H1 (cell line): Measurements from ENCODE around the gene PRRC2C.
"Not testable (repeated sequence)": the region's sequence is repeated elsewhere in the genome, so short reads cannot be mapped to it uniquely, and the experiment has no call there.

Source experiments
- CTCF ChIP-seq, 3 experiments: IDR thresholded peaks; 1 replicate in 2 of 3; 2 replicates in 1 of 3; pipeline versions ENCODE4 v1.5.1 to v1.6.1; 2011; ENCODE audit warnings: low read length in 3 of 3, mild to moderate bottlenecking in 3 of 3, inconsistent platforms in 2 of 3, low read depth in 1 of 3, moderate library complexity in 1 of 3; ENCODE audit not compliant: insufficient read depth in 1 of 3; ENCODE audit errors: control extremely low read depth in 1 of 3
- EP300 ChIP-seq, 2 experiments: IDR thresholded peaks; 1 replicate in 1 of 2; 2 replicates in 1 of 2; pipeline ENCODE4 v1.6.1; 2011 to 2012; ENCODE audit warnings: low read depth in 2 of 2, low read length in 2 of 2, mild to moderate bottlenecking in 2 of 2, borderline replicate concordance in 1 of 2, inconsistent platforms in 1 of 2, moderate library complexity in 1 of 2

GRCh38 chr1:171440201-171440600 lies 45.1 kb upstream of the PRRC2C start:
- not testable (repeated sequence) for TF ChIP-seq CTCF (IDR thresholded peaks at IDR 0.05; ENCODE audit: control extremely low read depth in 1 of 3, insufficient read depth in 1 of 3, low read depth in 1 of 3, low read length in 3 of 3); EP300 (IDR thresholded peaks at IDR 0.05; ENCODE audit: borderline replicate concordance in 1 of 2, low read depth in 2 of 2, low read length in 2 of 2)
